Mesenchymal stem cell (in vitro differentiated cells and primary cell): ENCODE measurements around the gene RANBP3.

ENCODE experiments used
- DNase-seq: peaks from one replicate; pipeline ENCODE4 v3.0.0-alpha.2; 2013
- H2AFZ ChIP-seq: one replicate; pipeline ENCODE4 v1.6.1; 2013; ENCODE audit warnings: low read depth, mild to moderate bottlenecking, control low read depth, inconsistent platforms, low read length, moderate library complexity
- H2AK5ac ChIP-seq: 2 replicates; pipeline ENCODE4 v1.6.1; 2013; ENCODE audit warnings: low read length, moderate library complexity, mild to moderate bottlenecking, inconsistent platforms; ENCODE audit not compliant: severe bottlenecking
- H2BK120ac ChIP-seq: one replicate; pipeline ENCODE4 v1.6.1; 2013; ENCODE audit warnings: low read depth, mild to moderate bottlenecking, inconsistent platforms, low read length, moderate library complexity
- H2BK12ac ChIP-seq, 2 experiments: one replicate each; pipeline ENCODE4 v1.6.1; 2013; ENCODE audit warnings: inconsistent platforms in 2 of 2, low read length in 2 of 2, mild to moderate bottlenecking in 2 of 2, moderate library complexity in 2 of 2, control low read depth in 1 of 2
- H2BK15ac ChIP-seq: one replicate; pipeline ENCODE4 v1.6.1; 2013; ENCODE audit warnings: mild to moderate bottlenecking, low read depth, inconsistent platforms; ENCODE audit not compliant: poor library complexity, severe bottlenecking
- H2BK5ac ChIP-seq: 2 replicates; pipeline ENCODE4 v1.6.1; 2013; ENCODE audit warnings: low read depth, mild to moderate bottlenecking, low read length, control low read depth, inconsistent platforms; ENCODE audit not compliant: poor library complexity, severe bottlenecking
- H3K14ac ChIP-seq, 2 experiments: one replicate each; pipeline ENCODE4 v1.6.1; 2013; ENCODE audit warnings: inconsistent platforms in 2 of 2, low read length in 2 of 2, control low read depth in 1 of 2, mild to moderate bottlenecking in 1 of 2, moderate library complexity in 1 of 2
- H3K18ac ChIP-seq, 2 experiments: one replicate each; pipeline ENCODE4 v1.6.1; 2013; ENCODE audit warnings: inconsistent platforms in 2 of 2, low read length in 2 of 2, control low read depth in 1 of 2, low read depth in 1 of 2, mild to moderate bottlenecking in 1 of 2
- H3K23ac ChIP-seq, 2 experiments: one replicate each; pipeline ENCODE4 v1.6.1; 2013; ENCODE audit warnings: inconsistent platforms in 2 of 2, low read length in 2 of 2, mild to moderate bottlenecking in 2 of 2, moderate library complexity in 2 of 2, control low read depth in 1 of 2
- H3K27ac ChIP-seq: 2 replicates; pipeline ENCODE4 v1.5.1; 2013; ENCODE audit warnings: mild to moderate bottlenecking, moderate library complexity, low read length, control low read depth, inconsistent platforms; ENCODE audit not compliant: poor library complexity, severe bottlenecking
- H3K27me3 ChIP-seq, 2 experiments: 2 replicates each; pipeline versions ENCODE4 v1.6.1 to v1.7.0; 2013; ENCODE audit warnings: low read length in 2 of 2, mild to moderate bottlenecking in 2 of 2, moderate library complexity in 2 of 2, control low read depth in 1 of 2, inconsistent platforms in 1 of 2; ENCODE audit not compliant: control insufficient read depth in 1 of 2, insufficient read depth in 1 of 2
- H3K36me3 ChIP-seq, 2 experiments: 2 replicates each; pipeline versions ENCODE4 v1.6.1 to v1.7.0; 2013; ENCODE audit warnings: low read length in 2 of 2, control low read depth in 1 of 2, inconsistent platforms in 1 of 2, low read depth in 1 of 2, mild to moderate bottlenecking in 1 of 2; ENCODE audit not compliant: insufficient read depth in 2 of 2, control insufficient read depth in 1 of 2
- H3K4ac ChIP-seq, 2 experiments: one replicate each; pipeline ENCODE4 v1.6.1; 2013; ENCODE audit warnings: inconsistent platforms in 2 of 2, low read length in 2 of 2, mild to moderate bottlenecking in 2 of 2, moderate library complexity in 2 of 2, control low read depth in 1 of 2, low read depth in 1 of 2
- H3K4me1 ChIP-seq: 2 replicates; pipeline ENCODE4 v1.6.1; 2013; ENCODE audit warnings: low read depth, low read length, control low read depth; ENCODE audit not compliant: control insufficient read depth, insufficient read depth
- H3K4me2 ChIP-seq: 2 replicates; pipeline ENCODE4 v1.6.1; 2013; ENCODE audit warnings: low read length, mild to moderate bottlenecking, inconsistent platforms; ENCODE audit not compliant: poor library complexity, severe bottlenecking
- H3K4me3 ChIP-seq, 2 experiments: 2 replicates each; pipeline versions ENCODE4 v1.5.1 to v1.7.0; 2013; ENCODE audit warnings: low read length in 2 of 2, mild to moderate bottlenecking in 2 of 2, control low read depth in 1 of 2, low read depth in 1 of 2; ENCODE audit not compliant: insufficient read depth in 1 of 2
- H3K79me1 ChIP-seq: replicated peaks from 2 replicates; pipeline ENCODE4 v1.6.1; 2013; ENCODE audit warnings: mild to moderate bottlenecking, control low read depth, low read length, inconsistent platforms; ENCODE audit not compliant: poor library complexity, severe bottlenecking
- H3K9ac ChIP-seq: 2 replicates; pipeline ENCODE4 v1.7.0; 2013; ENCODE audit warnings: mild to moderate bottlenecking, low read length, moderate library complexity
- H3K9me3 ChIP-seq: 2 replicates; pipeline ENCODE4 v1.7.0; 2013; ENCODE audit warnings: mild to moderate bottlenecking, low read length; ENCODE audit not compliant: control insufficient read depth
- H4K8ac ChIP-seq: one replicate; pipeline ENCODE4 v1.6.1; 2013; ENCODE audit warnings: inconsistent platforms, mild to moderate bottlenecking, low read length, moderate library complexity
- H4K91ac ChIP-seq: one replicate; pipeline ENCODE4 v1.6.1; 2013; ENCODE audit warnings: mild to moderate bottlenecking, low read length, inconsistent platforms
- WGBS: methylation state at CpG from one replicate; pipeline ENCODE4 v1.1.7; 2013; ENCODE audit warnings: mixed read lengths; 5-methylcytosine and 5-hydroxymethylcytosine counted together

The RANBP3 gene

GRCh38 chr19:5914358-5914774, 63.6 kb downstream of the RANBP3 start:
- Histone ChIP-seq H3K36me3 (peaks cover 40 to 75% of the 10 kb centered on the region in 2 experiments), H2BK120ac (no peak overlapping the region), H3K14ac (no peak overlapping the region), H3K27me3 (no peaks in the 10 kb centered on the region), H2BK12ac (no peak overlapping the region), H3K9me3 (no peaks in the 10 kb centered on the region), H3K27ac (no peak overlapping the region), H3K4me1 (peaks cover 19% of the 10 kb centered on the region), H2BK15ac (no peak overlapping the region), H3K9ac (peak overlapping the region; percentile 68), H3K4me3 (no peak overlapping the region), H2AK5ac (peak overlapping the region; percentile 14), H2BK5ac (no peak overlapping the region), H2AFZ (no peak overlapping the region), H3K4ac (no peak overlapping the region), H3K4me2 (no peak overlapping the region), H3K79me1 (peaks cover 23% of the 10 kb centered on the region), H3K18ac (no peak overlapping the region), H3K23ac (no peak overlapping the region), H4K91ac (peak overlapping the region; percentile 35), H4K8ac (no peak overlapping the region)
- no peak for DNase-seq
- 96% methylated on average over 22 of the region's 22 CpGs for WGBS

DNA sequence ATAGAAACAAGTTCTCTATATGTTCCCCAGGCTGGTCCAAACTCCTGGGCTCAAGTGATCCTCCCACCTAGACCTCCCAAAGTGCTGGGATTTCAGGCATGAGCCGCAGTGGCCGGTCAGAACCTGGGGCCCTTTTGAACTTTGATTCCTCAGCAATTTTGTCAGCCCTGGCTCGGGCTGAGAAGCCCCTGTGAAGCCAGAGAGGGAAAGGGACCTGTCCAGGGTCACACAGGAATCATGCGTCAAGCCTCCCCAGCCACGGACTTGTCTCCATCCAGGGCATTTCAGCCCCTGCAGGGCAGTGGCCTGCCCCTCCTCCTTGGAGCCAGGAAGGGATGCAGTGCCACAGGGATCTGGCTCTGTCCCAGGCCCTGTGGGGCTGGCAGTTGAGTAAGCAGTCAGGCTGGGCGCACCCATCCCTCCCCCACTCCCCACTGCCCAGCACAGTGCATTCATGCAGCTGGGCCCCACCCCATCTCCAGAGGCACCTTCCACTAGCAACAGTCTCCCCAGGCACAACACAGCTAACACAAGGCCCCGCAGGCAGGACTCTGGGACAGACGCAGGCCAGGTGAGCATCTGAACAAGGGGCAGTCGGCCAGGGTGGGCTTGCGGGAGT, 64.1 kb downstream of the RANBP3 start, which contains the start of gene CAPS:
TSS of gene CAPS (plus strand) at position 516 of the 619 bp plus-strand sequence. CDS start 153 bp downstream, outside the sequence.
- Histone ChIP-seq H3K27me3 (no peaks in the 10 kb centered on the region), H3K4ac (no peak within 1 kb of the TSS), H3K9me3 (no peaks in the 10 kb centered on the region), H3K79me1 (peaks cover 19% of the 10 kb centered on the region), H3K23ac (no peak within 1 kb of the TSS), H2AFZ (no peak within 1 kb of the TSS), H3K4me2 (no peak within 1 kb of the TSS), H3K4me3 (no peak within 1 kb of the TSS), H2BK12ac (peak within 1 kb of the TSS in 1 of 2 experiments; percentile 10), H4K8ac (no peak within 1 kb of the TSS), H3K18ac (no peak within 1 kb of the TSS), H4K91ac (peak within 1 kb of the TSS; percentile 44), H2AK5ac (peak within 1 kb of the TSS; percentile 14), H3K9ac (peak within 1 kb of the TSS; percentile 68), H2BK120ac (no peak within 1 kb of the TSS), H3K36me3 (peaks cover 40 to 75% of the 10 kb centered on the region in 2 experiments), H2BK5ac (peak within 1 kb of the TSS; percentile 46), H3K27ac (no peak within 1 kb of the TSS), H2BK15ac (no peak within 1 kb of the TSS), H3K4me1 (peaks cover 19% of the 10 kb centered on the region), H3K14ac (no peak within 1 kb of the TSS)
- WGBS = 90% methylated on average over 10 of the region's 10 CpGs
- DNase-seq = no peak

DNA sequence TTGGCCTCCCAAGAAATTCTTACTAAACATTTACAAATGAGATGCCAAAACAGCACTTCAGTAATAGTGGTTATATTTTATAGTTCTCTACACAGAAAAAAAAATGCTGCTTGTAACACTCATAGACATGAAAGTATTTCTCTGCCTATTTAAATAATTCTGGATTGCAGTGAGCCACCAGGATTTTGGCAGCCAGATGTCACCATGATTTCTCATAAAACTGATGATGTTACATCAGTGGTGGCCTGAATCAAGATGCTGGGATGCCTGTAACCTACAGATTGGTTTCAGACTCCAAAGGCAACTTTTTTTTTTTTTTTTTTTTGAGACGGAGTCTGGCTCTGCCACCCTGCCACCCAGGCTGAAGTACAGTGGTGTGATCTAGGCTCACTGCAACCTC, 66.6 kb downstream of the RANBP3 start:
- Histone ChIP-seq H2BK15ac (no peak overlapping the region), H3K23ac (no peak overlapping the region), H3K27ac (no peak overlapping the region), H3K9me3 (no peaks in the 10 kb centered on the region), H3K36me3 (peaks cover 19 to 54% of the 10 kb centered on the region in 2 experiments), H2AFZ (no peak overlapping the region), H2AK5ac (no peak overlapping the region), H3K4ac (no peak overlapping the region), H2BK12ac (no peak overlapping the region), H2BK120ac (no peak overlapping the region), H3K18ac (no peak overlapping the region), H3K4me1 (peaks cover 20% of the 10 kb centered on the region), H3K79me1 (peaks cover 14% of the 10 kb centered on the region), H3K9ac (no peak overlapping the region), H3K14ac (no peak overlapping the region), H4K91ac (no peak overlapping the region), H2BK5ac (no peak overlapping the region), H3K27me3 (no peaks in the 10 kb centered on the region), H3K4me3 (no peak overlapping the region), H4K8ac (no peak overlapping the region), H3K4me2 (no peak overlapping the region)
- WGBS = 80% methylated on average over 1 of the region's 1 CpG
- no peak for DNase-seq

DNA sequence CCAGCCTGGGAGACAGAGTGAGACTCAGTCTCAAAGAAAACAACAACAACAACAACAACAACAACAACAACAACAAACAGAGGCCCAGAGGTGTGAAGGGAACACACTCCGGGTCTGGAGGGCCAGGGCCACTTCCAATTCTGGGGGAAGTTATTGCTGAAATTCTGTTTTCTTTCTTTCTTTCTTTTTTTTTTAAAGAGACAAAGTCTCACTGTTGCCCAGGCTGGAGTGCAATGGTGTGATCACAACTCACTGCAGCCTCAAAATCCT, 67.4 kb downstream of the RANBP3 start:
- Histone ChIP-seq H3K4me2 (no peak overlapping the region), H3K79me1 (peaks cover 16% of the 10 kb centered on the region), H3K4ac (no peak overlapping the region), H3K14ac (no peak overlapping the region), H3K4me1 (peaks cover 26% of the 10 kb centered on the region), H2AFZ (no peak overlapping the region), H2BK5ac (no peak overlapping the region), H2AK5ac (no peak overlapping the region), H4K91ac (no peak overlapping the region), H3K27me3 (no peaks in the 10 kb centered on the region), H3K27ac (no peak overlapping the region), H4K8ac (no peak overlapping the region), H3K4me3 (no peak overlapping the region), H2BK120ac (no peak overlapping the region), H3K18ac (no peak overlapping the region), H3K9ac (no peak overlapping the region), H3K9me3 (no peaks in the 10 kb centered on the region), H3K36me3 (peaks cover 14 to 46% of the 10 kb centered on the region in 2 experiments), H2BK15ac (no peak overlapping the region), H3K23ac (no peak overlapping the region), H2BK12ac (no peak overlapping the region)
- no peak for DNase-seq
- no CpG with 5 or more reads among the region's 1 CpG for WGBS
